Mesothelial cell of epicardium (in vitro differentiated cells): ENCODE measurements around the gene PNLIPRP1. TPM values are rescaled to one million over a fixed set of nuclear protein-coding genes. Genes with fewer than 3 reads are reported as not detected.

Experiments used
- DNase-seq, 2 experiments: peaks; one replicate each; pipeline ENCODE4 v3.0.0; 2021; ENCODE audit warnings: low spot score in 2 of 2; ENCODE audit not compliant: unreplicated experiment in 2 of 2
- H3K27ac Mint-ChIP-seq: 2 replicates; pipeline ENCODE4 v1.8.0; 2021; ENCODE audit warnings: mixed read lengths
- H3K27me3 Mint-ChIP-seq: 2 replicates; pipeline ENCODE4 v1.8.0; 2021; ENCODE audit warnings: low read depth, mixed read lengths
- H3K36me3 Mint-ChIP-seq: 2 replicates; pipeline ENCODE4 v1.8.0; 2021; ENCODE audit warnings: mixed read lengths
- H3K4me1 Mint-ChIP-seq: 2 replicates; pipeline ENCODE4 v1.8.0; 2021; ENCODE audit warnings: mixed read lengths
- H3K4me3 Mint-ChIP-seq: 2 replicates; pipeline ENCODE4 v1.8.0; 2021; ENCODE audit warnings: mild to moderate bottlenecking, moderate library complexity, mixed read lengths
- H3K9me3 Mint-ChIP-seq: 2 replicates; pipeline ENCODE4 v1.8.0; 2021; ENCODE audit warnings: mixed read lengths
- CTCF ChIP-seq: fragments of 200-600 bp; sonication (generic); IDR thresholded peaks from one replicate; pipeline ENCODE4 v1.5.0; 2021; ENCODE audit warnings: antibody characterized with exemption; ENCODE audit not compliant: unreplicated experiment
- total RNA-seq: library from RNA; stranded (reverse); gene quantifications from 3 replicates; pipeline ENCODE4 v1.2.1, GENCODE V29; 2021

Gene PNLIPRP1
- total RNA-seq, 1 donor from 2014 or later = not detected

- TF ChIP-seq CTCF = no peak
- H3K27ac Mint-ChIP-seq = no peak overlapping the region
- no peaks in the 10 kb centered on the region for H3K4me1 Mint-ChIP-seq
- no peak overlapping the region for H3K4me3 Mint-ChIP-seq
- DNase-seq = no peak
- H3K27me3 Mint-ChIP-seq = peaks cover 39% of the 10 kb centered on the region
- no peaks in the 10 kb centered on the region for H3K36me3 Mint-ChIP-seq
- H3K9me3 Mint-ChIP-seq = peaks cover 15% of the 10 kb centered on the region
Observed at GRCh38 chr10:116637830-116638229, 47.1 kb downstream of the PNLIPRP1 start.

DNA sequence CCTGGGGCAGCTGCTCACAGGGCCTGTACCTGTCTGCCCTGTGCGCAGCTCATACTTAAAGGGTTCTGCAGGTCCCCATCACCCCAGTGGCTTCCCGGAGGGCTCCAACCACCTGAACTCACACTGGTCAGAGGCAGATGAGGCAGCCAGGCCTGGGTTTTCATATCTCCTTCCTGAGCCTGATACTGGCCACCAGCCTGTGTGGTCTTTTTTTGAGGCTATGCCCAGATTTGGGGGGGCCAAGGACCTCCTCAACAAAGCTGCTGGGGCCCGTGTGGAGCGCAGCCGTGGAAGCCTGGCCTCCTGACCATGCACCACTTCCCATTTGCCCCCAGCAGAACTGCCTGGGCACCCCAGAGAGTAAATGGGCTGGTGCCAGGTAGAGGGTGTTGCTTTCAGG lies 55.7 kb downstream of the PNLIPRP1 start:
- Mint-ChIP-seq H3K36me3 (no peaks in the 10 kb centered on the region), H3K27me3 (peaks cover 49% of the 10 kb centered on the region)

GRCh38 chr10:116648903-116649302 lies 58.1 kb downstream of the PNLIPRP1 start:
- H3K27me3 Mint-ChIP-seq = peaks cover 48% of the 10 kb centered on the region
- no peak for DNase-seq
- no peak for TF ChIP-seq CTCF
- no peaks in the 10 kb centered on the region for H3K36me3 Mint-ChIP-seq
- H3K27ac Mint-ChIP-seq = no peak overlapping the region
- H3K9me3 Mint-ChIP-seq = peaks cover 34% of the 10 kb centered on the region
- no peak overlapping the region for H3K4me3 Mint-ChIP-seq
- H3K4me1 Mint-ChIP-seq = no peaks in the 10 kb centered on the region

More for the DNA sequence above, 55.7 kb downstream of the PNLIPRP1 start:
- Mint-ChIP-seq H3K9me3 (peaks cover 30% of the 10 kb centered on the region), H3K27ac (no peak overlapping the region), H3K4me3 (no peak overlapping the region), H3K4me1 (no peaks in the 10 kb centered on the region)
- DNase-seq = no peak
- TF ChIP-seq CTCF = no peak

DNA sequence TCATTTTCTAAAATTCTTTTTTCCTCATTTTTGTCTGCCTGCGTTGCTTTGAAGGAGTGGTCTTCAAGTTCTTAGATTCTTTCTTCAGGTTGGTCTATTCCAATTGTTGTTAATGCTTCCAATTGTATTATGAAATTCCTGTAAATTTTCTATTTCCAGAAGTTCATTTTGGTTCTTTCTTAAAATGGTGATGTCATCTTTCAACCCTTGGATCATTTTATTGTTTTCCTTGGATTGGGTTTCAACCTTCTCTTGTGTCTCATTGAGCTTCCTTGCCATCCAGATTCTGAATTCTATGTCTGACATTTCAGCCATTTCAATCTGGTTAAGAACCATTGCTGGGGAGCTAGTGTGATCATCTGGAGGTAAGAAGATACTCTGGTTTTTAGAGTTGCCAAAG lies 63.1 kb downstream of the PNLIPRP1 start:
- H3K4me1 Mint-ChIP-seq = peaks cover 5% of the 10 kb centered on the region
- DNase-seq = no peak
- H3K36me3 Mint-ChIP-seq = no peaks in the 10 kb centered on the region
- H3K9me3 Mint-ChIP-seq = peaks cover 28% of the 10 kb centered on the region
- H3K27me3 Mint-ChIP-seq = peaks cover 35% of the 10 kb centered on the region
- H3K4me3 Mint-ChIP-seq = no peak overlapping the region
- H3K27ac Mint-ChIP-seq = no peak overlapping the region
- TF ChIP-seq CTCF = no peak

- Mint-ChIP-seq H3K9me3 (peaks cover 19% of the 10 kb centered on the region), H3K27me3 (peaks cover 35% of the 10 kb centered on the region), H3K36me3 (no peaks in the 10 kb centered on the region), H3K4me1 (peaks cover 5% of the 10 kb centered on the region), H3K27ac (no peak overlapping the region), H3K4me3 (no peak overlapping the region)
- DNase-seq = no peak
- TF ChIP-seq CTCF = peak; percentile 85
Observed at GRCh38 chr10:116654816-116655215, 64.1 kb downstream of the PNLIPRP1 start.

GRCh38 chr10:116655568-116655967 lies 64.8 kb downstream of the PNLIPRP1 start:
- DNase-seq = no peak
- H3K4me3 Mint-ChIP-seq = no peak overlapping the region
- H3K27ac Mint-ChIP-seq = no peak overlapping the region
- no peaks in the 10 kb centered on the region for H3K36me3 Mint-ChIP-seq
- peaks cover 7% of the 10 kb centered on the region for H3K4me1 Mint-ChIP-seq
- H3K27me3 Mint-ChIP-seq = peaks cover 34% of the 10 kb centered on the region
- TF ChIP-seq CTCF = no peak
- peaks cover 13% of the 10 kb centered on the region for H3K9me3 Mint-ChIP-seq
